Mesendoderm (in vitro differentiated cells): ENCODE results near the gene IL12RB1.

Experiments
- DNase-seq: peaks from one replicate; pipeline ENCODE4 v3.0.0; 2013
- H2AK5ac ChIP-seq: 2 replicates; pipeline ENCODE4 v1.6.1; 2013; ENCODE audit warnings: low read length, inconsistent platforms
- H2BK120ac ChIP-seq: 2 replicates; pipeline ENCODE4 v1.6.1; 2013; ENCODE audit warnings: low read depth, mild to moderate bottlenecking, low read length, moderate library complexity, mixed read lengths
- H2BK15ac ChIP-seq: replicated peaks from 2 replicates; pipeline ENCODE4 v1.6.1; 2013; ENCODE audit warnings: low read depth, mild to moderate bottlenecking, moderate library complexity
- H2BK5ac ChIP-seq: 2 replicates; pipeline ENCODE4 v1.6.1; 2013; ENCODE audit warnings: low read length, inconsistent platforms
- H3K18ac ChIP-seq: 2 replicates; pipeline ENCODE4 v1.6.1; 2013; ENCODE audit warnings: mild to moderate bottlenecking, low read length, mixed read lengths
- H3K23ac ChIP-seq: one replicate; pipeline ENCODE4 v1.6.1; 2013; ENCODE audit warnings: low read length
- H3K27ac ChIP-seq: 2 replicates; pipeline ENCODE4 v1.5.1; 2013; ENCODE audit warnings: low read depth, mild to moderate bottlenecking, inconsistent platforms, low read length, moderate library complexity
- H3K27me3 ChIP-seq: 2 replicates; pipeline ENCODE4 v1.6.1; 2013; ENCODE audit warnings: low read length, control low read depth, mild to moderate bottlenecking, inconsistent platforms; ENCODE audit not compliant: insufficient read depth, poor library complexity
- H3K36me3 ChIP-seq: 2 replicates; pipeline ENCODE4 v1.6.1; 2013; ENCODE audit warnings: low read length, inconsistent platforms; ENCODE audit not compliant: control insufficient read depth, insufficient read depth
- H3K4ac ChIP-seq: one replicate; pipeline ENCODE4 v1.6.1; 2013; ENCODE audit warnings: low read depth, mild to moderate bottlenecking, low read length, moderate library complexity
- H3K4me1 ChIP-seq: 2 replicates; pipeline ENCODE4 v1.6.1; 2013; ENCODE audit warnings: low read depth, low read length, inconsistent platforms; ENCODE audit not compliant: control insufficient read depth
- H3K4me2 ChIP-seq: 2 replicates; pipeline ENCODE4 v1.6.1; 2013; ENCODE audit warnings: low read length
- H3K4me3 ChIP-seq: 2 replicates; pipeline ENCODE4 v1.5.1; 2013; ENCODE audit warnings: mild to moderate bottlenecking, low read length
- H3K56ac ChIP-seq: one replicate; pipeline ENCODE4 v1.6.1; 2013; ENCODE audit warnings: low read length
- H3K79me1 ChIP-seq: 2 replicates; pipeline ENCODE4 v1.6.1; 2013; ENCODE audit warnings: low read length, inconsistent platforms
- H3K79me2 ChIP-seq: 2 replicates; pipeline ENCODE4 v1.6.1; 2013; ENCODE audit warnings: mild to moderate bottlenecking, low read length; ENCODE audit not compliant: control insufficient read depth, insufficient read depth
- H3K9ac ChIP-seq: 2 replicates; pipeline ENCODE4 v1.6.1; 2013; ENCODE audit warnings: low read length, inconsistent platforms
- H4K5ac ChIP-seq: one replicate; pipeline ENCODE4 v1.6.1; 2013; ENCODE audit warnings: low read length
- H4K8ac ChIP-seq: one replicate; pipeline ENCODE4 v1.6.1; 2013; ENCODE audit warnings: low read depth, mild to moderate bottlenecking, control low read depth, low read length, moderate library complexity
- WGBS: extraction: QIAGEN DNeasy Blood & Tissue Kit; methylation state at CpG from one replicate; pipeline ENCODE4 v1.1.7; 2013; ENCODE audit warnings: low lambda C conversion rate, missing lambda C conversion rate; ENCODE audit not compliant: insufficient coverage; ENCODE audit errors: extremely low coverage; 5-methylcytosine and 5-hydroxymethylcytosine counted together

IL12RB1 gene

GRCh38 chr19:18058208-18059009 lies 28.3 kb downstream of the IL12RB1 start:
- no peak overlapping the region for H2BK15ac ChIP-seq
- WGBS, result no CpG with 5 or more reads among the region's 34 CpGs
- peak overlapping the region; percentile 67 for H3K4me2 ChIP-seq
- no peak overlapping the region for H2BK5ac ChIP-seq
- H2AK5ac ChIP-seq, result no peak overlapping the region
- DNase-seq, result peak; percentile 92
- no peak overlapping the region for H3K23ac ChIP-seq
- H3K27me3 ChIP-seq, result no peaks in the 10 kb centered on the region
- peak overlapping the region; percentile 63 for H3K9ac ChIP-seq
- H3K4ac ChIP-seq, result no peak overlapping the region
- no peak overlapping the region for H4K8ac ChIP-seq
- H3K4me3 ChIP-seq, result no peak overlapping the region
- no peak overlapping the region for H3K18ac ChIP-seq
- H2BK120ac ChIP-seq, result no peak overlapping the region
- no peak overlapping the region for H4K5ac ChIP-seq
- no peaks in the 10 kb centered on the region for H3K79me1 ChIP-seq
- H3K79me2 ChIP-seq, result no peaks in the 10 kb centered on the region
- no peaks in the 10 kb centered on the region for H3K36me3 ChIP-seq
- peak overlapping the region; percentile 17 for H3K27ac ChIP-seq
- H3K56ac ChIP-seq, result peak overlapping the region; percentile 89
- no peaks in the 10 kb centered on the region for H3K4me1 ChIP-seq

GRCh38 chr19:18057557-18057956 lies 29.2 kb downstream of the IL12RB1 start:
- no peak overlapping the region for H2BK120ac ChIP-seq
- no peak overlapping the region for H4K8ac ChIP-seq
- no peaks in the 10 kb centered on the region for H3K79me1 ChIP-seq
- no peaks in the 10 kb centered on the region for H3K79me2 ChIP-seq
- H3K36me3 ChIP-seq, result no peaks in the 10 kb centered on the region
- no peak overlapping the region for H3K27ac ChIP-seq
- no CpG with 5 or more reads among the region's 6 CpGs for WGBS
- no peak for DNase-seq
- no peaks in the 10 kb centered on the region for H3K27me3 ChIP-seq
- H3K4me3 ChIP-seq, result no peak overlapping the region
- no peak overlapping the region for H3K56ac ChIP-seq
- no peak overlapping the region for H3K18ac ChIP-seq
- no peak overlapping the region for H3K9ac ChIP-seq
- no peak overlapping the region for H2AK5ac ChIP-seq
- no peaks in the 10 kb centered on the region for H3K4me1 ChIP-seq
- no peak overlapping the region for H2BK15ac ChIP-seq
- H3K4me2 ChIP-seq, result no peak overlapping the region
- H3K4ac ChIP-seq, result no peak overlapping the region
- no peak overlapping the region for H3K23ac ChIP-seq
- H2BK5ac ChIP-seq, result no peak overlapping the region
- no peak overlapping the region for H4K5ac ChIP-seq

- no peak overlapping the region for H2BK15ac ChIP-seq
- no peaks in the 10 kb centered on the region for H3K79me2 ChIP-seq
- H2BK5ac ChIP-seq, result no peak overlapping the region
- no peak for DNase-seq
- no peak overlapping the region for H3K4me2 ChIP-seq
- no peak overlapping the region for H3K27ac ChIP-seq
- no peak overlapping the region for H3K56ac ChIP-seq
- WGBS, result no CpG with 5 or more reads among the region's 5 CpGs
- no peak overlapping the region for H3K4ac ChIP-seq
- H2AK5ac ChIP-seq, result no peak overlapping the region
- H3K9ac ChIP-seq, result no peak overlapping the region
- no peak overlapping the region for H4K8ac ChIP-seq
- no peak overlapping the region for H2BK120ac ChIP-seq
- H3K27me3 ChIP-seq, result no peaks in the 10 kb centered on the region
- H3K36me3 ChIP-seq, result no peaks in the 10 kb centered on the region
- no peaks in the 10 kb centered on the region for H3K4me1 ChIP-seq
- no peaks in the 10 kb centered on the region for H3K79me1 ChIP-seq
- no peak overlapping the region for H4K5ac ChIP-seq
- no peak overlapping the region for H3K4me3 ChIP-seq
- no peak overlapping the region for H3K23ac ChIP-seq
- H3K18ac ChIP-seq, result no peak overlapping the region
These were observed 30.8 kb downstream of the IL12RB1 start for GRCh38 chr19:18055967-18056366.

GRCh38 chr19:18053576-18054219 lies 33.0 kb downstream of the IL12RB1 start:
- H3K27me3 ChIP-seq, result no peaks in the 10 kb centered on the region
- no peak for DNase-seq
- H3K18ac ChIP-seq, result no peak overlapping the region
- H2BK120ac ChIP-seq, result no peak overlapping the region
- H4K8ac ChIP-seq, result no peak overlapping the region
- no CpG with 5 or more reads among the region's 9 CpGs for whole genome bisulfite sequencing
- H4K5ac ChIP-seq, result no peak overlapping the region
- H3K56ac ChIP-seq, result no peak overlapping the region
- H3K23ac ChIP-seq, result no peak overlapping the region
- H3K4me3 ChIP-seq, result no peak overlapping the region
- no peak overlapping the region for H3K27ac ChIP-seq
- no peak overlapping the region for H3K4ac ChIP-seq
- no peak overlapping the region for H2BK5ac ChIP-seq
- H2BK15ac ChIP-seq, result no peak overlapping the region
- no peaks in the 10 kb centered on the region for H3K36me3 ChIP-seq
- H3K4me2 ChIP-seq, result no peak overlapping the region
- H3K4me1 ChIP-seq, result no peaks in the 10 kb centered on the region
- H3K79me1 ChIP-seq, result no peaks in the 10 kb centered on the region
- no peak overlapping the region for H2AK5ac ChIP-seq
- H3K9ac ChIP-seq, result no peak overlapping the region
- no peaks in the 10 kb centered on the region for H3K79me2 ChIP-seq

GRCh38 chr19:18051887-18052286 lies 34.8 kb downstream of the IL12RB1 start:
- no peaks in the 10 kb centered on the region for H3K4me1 ChIP-seq
- H3K23ac ChIP-seq, result no peak overlapping the region
- H3K18ac ChIP-seq, result no peak overlapping the region
- H3K79me2 ChIP-seq, result no peaks in the 10 kb centered on the region
- no peak overlapping the region for H2BK120ac ChIP-seq
- WGBS, result no CpG with 5 or more reads among the region's 31 CpGs
- H3K36me3 ChIP-seq, result no peaks in the 10 kb centered on the region
- no peak overlapping the region for H4K5ac ChIP-seq
- no peak overlapping the region for H3K4me3 ChIP-seq
- no peak overlapping the region for H3K9ac ChIP-seq
- H2AK5ac ChIP-seq, result no peak overlapping the region
- no peak overlapping the region for H3K56ac ChIP-seq
- H2BK15ac ChIP-seq, result no peak overlapping the region
- no peak for DNase-seq
- H3K4me2 ChIP-seq, result no peak overlapping the region
- no peak overlapping the region for H3K4ac ChIP-seq
- H4K8ac ChIP-seq, result no peak overlapping the region
- H2BK5ac ChIP-seq, result no peak overlapping the region
- H3K79me1 ChIP-seq, result no peaks in the 10 kb centered on the region
- H3K27me3 ChIP-seq, result no peaks in the 10 kb centered on the region
- no peak overlapping the region for H3K27ac ChIP-seq
